ENCODE measurements around the gene FGF23. TPM values are rescaled to one million over a fixed set of nuclear protein-coding genes. Genes with fewer than 3 reads are reported as not detected.
A peak's percentile ranks its signal among the peaks of the same experiment; 100 is the strongest.

Gene FGF23
- total RNA-seq, 1 experiment from 2014 or later = 0.24 TPM

DNA sequence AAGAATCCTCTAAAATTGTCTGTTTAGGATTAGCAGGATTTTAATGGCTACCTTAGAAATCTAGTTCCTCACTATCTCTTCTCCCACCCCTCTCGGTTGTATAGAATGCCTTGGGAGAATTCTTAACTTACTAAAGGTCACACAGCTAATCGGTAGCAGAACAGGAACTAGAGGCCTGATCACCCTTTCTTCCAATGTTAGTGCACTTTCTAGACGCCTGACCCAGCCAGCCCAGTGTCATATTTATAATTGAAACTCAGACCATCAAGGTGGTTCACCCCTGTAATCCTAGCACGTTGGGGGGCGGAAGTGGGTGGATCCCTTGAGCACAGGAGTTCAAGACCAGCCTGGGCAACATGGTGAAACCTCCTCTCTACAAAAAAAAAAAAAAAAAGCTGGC is 56.8 kb downstream of the FGF23 start:
- no peak overlapping the region for H3K23ac ChIP-seq (ENCODE audit: insufficient read length, low read depth, low read length)
- H3K4me1 ChIP-seq (ENCODE audit: insufficient read depth, low read length) = no peaks in the 10 kb centered on the region; the same call in 1 of the 2 replicates
- Mint-ChIP-seq H3K4me1 (peaks cover 20% of the 10 kb centered on the region in 2 experiments), H3K9me3 (peaks cover 3 to 4% of the 10 kb centered on the region in 2 experiments), H3K27ac (peak overlapping the region in 1 of 3 experiments; percentile 44; a peak in 1 of 7 replicates), H3K27me3 (ENCODE audit: low read depth) (peaks cover 20% of the 10 kb centered on the region), H3K4me3 (peak overlapping the region; percentile 13 to 15; a peak in 3 of 5 replicates), H3K36me3 (ENCODE audit: insufficient read depth in 1 of 3, low read depth in 3 of 3) (peaks cover 10 to 18% (median 17%) of the 10 kb centered on the region in 3 experiments)
- no peak overlapping the region for H4K91ac ChIP-seq (ENCODE audit: insufficient read length, low read depth, low read length)
- no peak overlapping the region for H3K56ac ChIP-seq (ENCODE audit: insufficient read length, low read depth, low read length)
- no peak overlapping the region for H2BK120ac ChIP-seq (ENCODE audit: low read depth, low read length, poor library complexity, severe bottlenecking)
- no peak overlapping the region for H2AFZ ChIP-seq (ENCODE audit: low read length)
- no peak overlapping the region for H4K5ac ChIP-seq (ENCODE audit: insufficient read length, low read depth, low read length)
- no peaks in the 10 kb centered on the region for H3K9me3 ChIP-seq (ENCODE audit: control insufficient read depth, low read depth, low read length)
- no peak overlapping the region for H3K14ac ChIP-seq (ENCODE audit: insufficient read depth, low read length)
- H3K4me2 ChIP-seq (ENCODE audit: insufficient read depth, insufficient read length, low read length) = no peak overlapping the region
- DNase-seq = no peak
- no peak overlapping the region for H3K27ac ChIP-seq (ENCODE audit: insufficient read length, low read depth, low read length)
- H2BK12ac ChIP-seq (ENCODE audit: insufficient read length, low read depth, low read length) = no peak overlapping the region
- no peak overlapping the region for H3T11ph ChIP-seq (ENCODE audit: low read length)
- H3K23me2 ChIP-seq (ENCODE audit: insufficient read length, low read depth, low read length, poor library complexity, severe bottlenecking) = peaks cover 4% of the 10 kb centered on the region
- no CpG with 5 or more reads among the region's 5 CpGs for WGBS (ENCODE audit: extremely low coverage, insufficient read length, low lambda C conversion rate)
- H3K18ac ChIP-seq (ENCODE audit: insufficient read length, low read depth, low read length) = no peak overlapping the region
- H3K79me1 ChIP-seq (ENCODE audit: insufficient read depth, low read depth, low read length, poor library complexity, severe bottlenecking) = peaks cover 7% of the 10 kb centered on the region
- no peak overlapping the region for H2BK15ac ChIP-seq (ENCODE audit: low read depth, low read length)
- no peaks in the 10 kb centered on the region for H3K27me3 ChIP-seq (ENCODE audit: insufficient read depth, low read length)
- H2AK5ac ChIP-seq (ENCODE audit: insufficient read length, low read length) = no peak overlapping the region
- H4K8ac ChIP-seq (replicated peaks; ENCODE audit: insufficient read length, low read depth, low read length) = no peak overlapping the region
- peaks cover 2% of the 10 kb centered on the region; the same call in 1 of the 2 replicates for H3K79me2 ChIP-seq (ENCODE audit: insufficient read depth, low read length)
- TF ChIP-seq, protein P1, sequence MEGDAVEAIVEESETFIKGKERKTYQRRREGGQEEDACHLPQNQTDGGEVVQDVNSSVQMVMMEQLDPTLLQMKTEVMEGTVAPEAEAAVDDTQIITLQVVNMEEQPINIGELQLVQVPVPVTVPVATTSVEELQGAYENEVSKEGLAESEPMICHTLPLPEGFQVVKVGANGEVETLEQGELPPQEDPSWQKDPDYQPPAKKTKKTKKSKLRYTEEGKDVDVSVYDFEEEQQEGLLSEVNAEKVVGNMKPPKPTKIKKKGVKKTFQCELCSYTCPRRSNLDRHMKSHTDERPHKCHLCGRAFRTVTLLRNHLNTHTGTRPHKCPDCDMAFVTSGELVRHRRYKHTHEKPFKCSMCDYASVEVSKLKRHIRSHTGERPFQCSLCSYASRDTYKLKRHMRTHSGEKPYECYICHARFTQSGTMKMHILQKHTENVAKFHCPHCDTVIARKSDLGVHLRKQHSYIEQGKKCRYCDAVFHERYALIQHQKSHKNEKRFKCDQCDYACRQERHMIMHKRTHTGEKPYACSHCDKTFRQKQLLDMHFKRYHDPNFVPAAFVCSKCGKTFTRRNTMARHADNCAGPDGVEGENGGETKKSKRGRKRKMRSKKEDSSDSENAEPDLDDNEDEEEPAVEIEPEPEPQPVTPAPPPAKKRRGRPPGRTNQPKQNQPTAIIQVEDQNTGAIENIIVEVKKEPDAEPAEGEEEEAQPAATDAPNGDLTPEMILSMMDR (conservative IDR thresholded peaks at IDR 0.05) = no peak
- H4K20me1 ChIP-seq (ENCODE audit: control insufficient read depth, insufficient read depth, insufficient read length) = no peaks in the 10 kb centered on the region
- H2BK20ac ChIP-seq (ENCODE audit: low read depth, low read length, poor library complexity, severe bottlenecking) = no peak overlapping the region
- no peak overlapping the region for H3K9ac ChIP-seq (ENCODE audit: extremely low read depth, insufficient read length, low read length)
- H2BK5ac ChIP-seq (ENCODE audit: insufficient read length, low read length) = no peak overlapping the region
- no peak overlapping the region for H3K4ac ChIP-seq (ENCODE audit: low read depth, low read length)

All from H9 (cell line).